Panc1 (cell line): ENCODE results near the gene ASPSCR1.

Experiments
- POLR2AphosphoS5 ChIP-seq: IDR thresholded peaks from 2 replicates; pipeline ENCODE4 v1.6.1; 2012; ENCODE audit warnings: mild to moderate bottlenecking, low read depth, low read length, moderate library complexity
- SIN3A ChIP-seq: IDR thresholded peaks from 2 replicates; pipeline ENCODE4 v1.6.1; 2012; ENCODE audit warnings: low read depth, mild to moderate bottlenecking, low read length, moderate library complexity, borderline replicate concordance; ENCODE audit not compliant: insufficient read depth
- TCF7L2 ChIP-seq: IDR thresholded peaks from 2 replicates; pipeline ENCODE4 v1.6.1; 2011; ENCODE audit warnings: mild to moderate bottlenecking, low read depth, low read length, inconsistent platforms
- TF ChIP-seq, protein P1 (sequence below): fragments of 450-650 bp; IDR thresholded peaks from 2 replicates; pipeline ENCODE4 v1.5.1; 2017; ENCODE audit warnings: mild to moderate bottlenecking
- TF ChIP-seq, protein P2 (sequence below), 2 experiments: IDR thresholded peaks; 2 replicates each; pipeline ENCODE4 v1.6.1; 2011 to 2012; ENCODE audit warnings: low read depth in 2 of 2, control low read depth in 1 of 2, low read length in 1 of 2, mild to moderate bottlenecking in 1 of 2, moderate library complexity in 1 of 2; ENCODE audit not compliant: insufficient read depth in 1 of 2

DNA sequence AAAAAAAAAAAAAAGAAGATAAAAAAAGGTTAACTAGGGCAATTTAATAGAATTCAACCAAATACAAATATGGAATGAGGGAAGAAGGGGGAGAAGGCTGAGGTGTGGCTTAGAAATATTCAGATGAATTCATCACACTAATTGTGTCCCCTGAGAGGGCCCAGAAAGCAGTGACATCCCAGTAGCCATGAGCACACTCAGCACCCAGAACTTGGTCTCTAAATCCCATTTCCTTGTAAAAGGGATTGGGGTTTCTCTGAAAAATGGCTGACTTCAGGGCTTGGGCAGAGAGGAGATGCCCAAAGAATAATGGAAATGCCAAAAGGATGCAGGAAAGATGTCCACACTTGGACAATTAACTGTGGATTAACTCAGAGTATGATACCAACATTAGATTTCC, 4.0 kb upstream of the ASPSCR1 start:
- TF ChIP-seq, protein P1, sequence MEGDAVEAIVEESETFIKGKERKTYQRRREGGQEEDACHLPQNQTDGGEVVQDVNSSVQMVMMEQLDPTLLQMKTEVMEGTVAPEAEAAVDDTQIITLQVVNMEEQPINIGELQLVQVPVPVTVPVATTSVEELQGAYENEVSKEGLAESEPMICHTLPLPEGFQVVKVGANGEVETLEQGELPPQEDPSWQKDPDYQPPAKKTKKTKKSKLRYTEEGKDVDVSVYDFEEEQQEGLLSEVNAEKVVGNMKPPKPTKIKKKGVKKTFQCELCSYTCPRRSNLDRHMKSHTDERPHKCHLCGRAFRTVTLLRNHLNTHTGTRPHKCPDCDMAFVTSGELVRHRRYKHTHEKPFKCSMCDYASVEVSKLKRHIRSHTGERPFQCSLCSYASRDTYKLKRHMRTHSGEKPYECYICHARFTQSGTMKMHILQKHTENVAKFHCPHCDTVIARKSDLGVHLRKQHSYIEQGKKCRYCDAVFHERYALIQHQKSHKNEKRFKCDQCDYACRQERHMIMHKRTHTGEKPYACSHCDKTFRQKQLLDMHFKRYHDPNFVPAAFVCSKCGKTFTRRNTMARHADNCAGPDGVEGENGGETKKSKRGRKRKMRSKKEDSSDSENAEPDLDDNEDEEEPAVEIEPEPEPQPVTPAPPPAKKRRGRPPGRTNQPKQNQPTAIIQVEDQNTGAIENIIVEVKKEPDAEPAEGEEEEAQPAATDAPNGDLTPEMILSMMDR = no peak
- TF ChIP-seq SIN3A (no peak), POLR2AphosphoS5 (no peak), TCF7L2 (no peak)
- TF ChIP-seq, protein P2, sequence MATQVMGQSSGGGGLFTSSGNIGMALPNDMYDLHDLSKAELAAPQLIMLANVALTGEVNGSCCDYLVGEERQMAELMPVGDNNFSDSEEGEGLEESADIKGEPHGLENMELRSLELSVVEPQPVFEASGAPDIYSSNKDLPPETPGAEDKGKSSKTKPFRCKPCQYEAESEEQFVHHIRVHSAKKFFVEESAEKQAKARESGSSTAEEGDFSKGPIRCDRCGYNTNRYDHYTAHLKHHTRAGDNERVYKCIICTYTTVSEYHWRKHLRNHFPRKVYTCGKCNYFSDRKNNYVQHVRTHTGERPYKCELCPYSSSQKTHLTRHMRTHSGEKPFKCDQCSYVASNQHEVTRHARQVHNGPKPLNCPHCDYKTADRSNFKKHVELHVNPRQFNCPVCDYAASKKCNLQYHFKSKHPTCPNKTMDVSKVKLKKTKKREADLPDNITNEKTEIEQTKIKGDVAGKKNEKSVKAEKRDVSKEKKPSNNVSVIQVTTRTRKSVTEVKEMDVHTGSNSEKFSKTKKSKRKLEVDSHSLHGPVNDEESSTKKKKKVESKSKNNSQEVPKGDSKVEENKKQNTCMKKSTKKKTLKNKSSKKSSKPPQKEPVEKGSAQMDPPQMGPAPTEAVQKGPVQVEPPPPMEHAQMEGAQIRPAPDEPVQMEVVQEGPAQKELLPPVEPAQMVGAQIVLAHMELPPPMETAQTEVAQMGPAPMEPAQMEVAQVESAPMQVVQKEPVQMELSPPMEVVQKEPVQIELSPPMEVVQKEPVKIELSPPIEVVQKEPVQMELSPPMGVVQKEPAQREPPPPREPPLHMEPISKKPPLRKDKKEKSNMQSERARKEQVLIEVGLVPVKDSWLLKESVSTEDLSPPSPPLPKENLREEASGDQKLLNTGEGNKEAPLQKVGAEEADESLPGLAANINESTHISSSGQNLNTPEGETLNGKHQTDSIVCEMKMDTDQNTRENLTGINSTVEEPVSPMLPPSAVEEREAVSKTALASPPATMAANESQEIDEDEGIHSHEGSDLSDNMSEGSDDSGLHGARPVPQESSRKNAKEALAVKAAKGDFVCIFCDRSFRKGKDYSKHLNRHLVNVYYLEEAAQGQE (IDR thresholded peaks at IDR 0.05; ENCODE audit: insufficient read depth in 1 of 2, low read depth in 2 of 2, low read length in 1 of 2) = no peak
